Neural progenitor cell (in vitro differentiated cells): ENCODE measurements around the gene NEUROG3.

Experiments
- EZH2 ChIP-seq: fragments of 200-600 bp; sonication (generic); IDR thresholded peaks from 2 replicates; pipeline ENCODE4 v1.6.1; 2017; ENCODE audit warnings: antibody characterized with exemption, mild to moderate bottlenecking, moderate library complexity
- EZH2phosphoT487 ChIP-seq: fragments of 200-600 bp; sonication (generic); IDR thresholded peaks from 2 replicates; pipeline ENCODE4 v1.6.1; 2017; ENCODE audit warnings: antibody characterized with exemption
- TF ChIP-seq, protein P1 (sequence below): fragments of 200-600 bp; sonication (generic); IDR thresholded peaks from 2 replicates; pipeline ENCODE4 v1.5.1; 2017; ENCODE audit warnings: antibody characterized with exemption, mild to moderate bottlenecking

DNA sequence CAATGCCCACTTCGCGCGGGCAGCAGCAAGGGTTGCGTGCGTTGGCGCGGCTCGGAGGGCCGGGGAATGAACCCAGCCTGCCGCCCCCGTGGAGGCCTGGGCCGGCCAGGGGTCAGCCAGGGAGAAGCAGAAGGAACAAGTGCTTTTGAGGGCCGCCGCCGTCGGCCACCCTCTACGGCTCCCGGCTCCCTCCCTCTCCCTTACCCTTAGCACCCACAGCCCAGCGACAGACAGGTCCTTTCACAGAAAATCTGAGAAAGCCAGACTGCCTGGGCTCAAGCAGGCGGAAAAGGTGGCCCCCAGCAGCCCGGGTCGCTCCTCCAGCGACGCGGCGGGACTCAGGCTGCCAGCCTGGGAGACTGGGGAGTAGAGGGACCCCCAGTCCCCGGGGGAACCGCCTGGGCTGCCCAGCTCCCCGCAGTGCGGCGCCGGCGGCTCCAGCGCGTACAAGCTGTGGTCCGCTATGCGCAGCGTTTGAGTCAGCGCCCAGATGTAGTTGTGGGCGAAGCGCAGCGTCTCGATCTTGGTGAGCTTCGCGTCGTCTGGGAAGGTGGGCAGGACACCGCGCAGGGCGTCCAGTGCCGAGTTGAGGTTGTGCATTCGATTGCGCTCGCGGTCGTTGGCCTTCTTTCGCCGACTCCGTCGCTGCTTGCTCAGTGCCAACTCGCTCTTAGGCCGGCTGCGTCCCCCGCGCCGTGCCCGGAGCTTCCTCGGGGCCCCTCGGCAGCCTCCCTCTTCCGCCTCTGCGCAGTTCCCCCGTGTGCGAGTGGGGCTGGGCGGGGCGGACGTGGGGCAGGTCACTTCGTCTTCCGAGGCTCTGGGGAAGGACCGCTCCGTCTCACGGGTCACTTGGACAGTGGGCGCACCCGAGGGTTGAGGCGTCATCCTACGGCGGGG lies 815 bp downstream of the NEUROG3 start:
- TF ChIP-seq, protein P1, sequence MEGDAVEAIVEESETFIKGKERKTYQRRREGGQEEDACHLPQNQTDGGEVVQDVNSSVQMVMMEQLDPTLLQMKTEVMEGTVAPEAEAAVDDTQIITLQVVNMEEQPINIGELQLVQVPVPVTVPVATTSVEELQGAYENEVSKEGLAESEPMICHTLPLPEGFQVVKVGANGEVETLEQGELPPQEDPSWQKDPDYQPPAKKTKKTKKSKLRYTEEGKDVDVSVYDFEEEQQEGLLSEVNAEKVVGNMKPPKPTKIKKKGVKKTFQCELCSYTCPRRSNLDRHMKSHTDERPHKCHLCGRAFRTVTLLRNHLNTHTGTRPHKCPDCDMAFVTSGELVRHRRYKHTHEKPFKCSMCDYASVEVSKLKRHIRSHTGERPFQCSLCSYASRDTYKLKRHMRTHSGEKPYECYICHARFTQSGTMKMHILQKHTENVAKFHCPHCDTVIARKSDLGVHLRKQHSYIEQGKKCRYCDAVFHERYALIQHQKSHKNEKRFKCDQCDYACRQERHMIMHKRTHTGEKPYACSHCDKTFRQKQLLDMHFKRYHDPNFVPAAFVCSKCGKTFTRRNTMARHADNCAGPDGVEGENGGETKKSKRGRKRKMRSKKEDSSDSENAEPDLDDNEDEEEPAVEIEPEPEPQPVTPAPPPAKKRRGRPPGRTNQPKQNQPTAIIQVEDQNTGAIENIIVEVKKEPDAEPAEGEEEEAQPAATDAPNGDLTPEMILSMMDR: no peak
- TF ChIP-seq EZH2: peak; percentile 96
- peak; percentile 95 for TF ChIP-seq EZH2phosphoT487
